Nephron (organoid): ENCODE measurements around the gene TRAPPC3.

Experiments
- H3K27ac Mint-ChIP-seq, 3 experiments: 2 replicates each; pipeline ENCODE4 v1.8.0; 2020; ENCODE audit warnings: mixed read lengths in 3 of 3, mild to moderate bottlenecking in 2 of 3, moderate library complexity in 1 of 3
- H3K27me3 Mint-ChIP-seq: 2 replicates; pipeline ENCODE4 v1.8.0; 2021; ENCODE audit warnings: low read depth, mild to moderate bottlenecking, moderate library complexity, mixed read lengths
- H3K36me3 Mint-ChIP-seq: 2 replicates; pipeline ENCODE4 v1.8.0; 2020; ENCODE audit warnings: low read depth, mixed read lengths
- H3K4me1 Mint-ChIP-seq: 2 replicates; pipeline ENCODE4 v1.8.0; 2020; ENCODE audit warnings: mixed read lengths
- H3K4me3 Mint-ChIP-seq, 3 experiments: 2 replicates each; pipeline ENCODE4 v1.8.0; 2020; ENCODE audit warnings: mild to moderate bottlenecking in 3 of 3, mixed read lengths in 3 of 3, moderate library complexity in 2 of 3
- H3K9me3 Mint-ChIP-seq: 2 replicates; pipeline ENCODE4 v1.8.0; 2020; ENCODE audit warnings: mixed read lengths
- TF ChIP-seq, protein P1 (sequence below), 3 experiments: fragments of 200-600 bp; sonication (generic); IDR thresholded peaks; one replicate each; pipeline ENCODE4 v1.5.0; 2021; ENCODE audit warnings: antibody characterized with exemption in 3 of 3; ENCODE audit not compliant: unreplicated experiment in 3 of 3

TRAPPC3 gene

DNA sequence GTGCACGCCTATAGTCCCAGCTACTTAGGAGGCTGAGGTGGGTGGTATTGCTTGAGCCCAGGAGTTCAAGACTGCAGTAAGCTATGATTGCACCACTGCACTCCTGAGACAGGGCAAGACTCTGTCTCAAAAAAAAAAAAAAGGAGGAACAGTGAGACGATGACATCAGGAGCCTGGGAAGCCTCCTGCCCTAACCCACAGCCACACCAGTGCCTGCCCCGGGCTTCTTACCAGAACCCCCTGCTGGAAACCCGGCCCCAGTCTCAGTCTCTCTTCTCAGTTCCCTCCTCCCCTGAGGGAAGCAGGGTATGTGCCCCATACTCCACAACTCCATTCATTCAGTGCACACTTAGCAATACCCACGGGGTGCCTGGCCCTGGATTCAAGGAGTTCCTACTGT lies 33.4 kb downstream of the TRAPPC3 start:
- TF ChIP-seq, protein P1, sequence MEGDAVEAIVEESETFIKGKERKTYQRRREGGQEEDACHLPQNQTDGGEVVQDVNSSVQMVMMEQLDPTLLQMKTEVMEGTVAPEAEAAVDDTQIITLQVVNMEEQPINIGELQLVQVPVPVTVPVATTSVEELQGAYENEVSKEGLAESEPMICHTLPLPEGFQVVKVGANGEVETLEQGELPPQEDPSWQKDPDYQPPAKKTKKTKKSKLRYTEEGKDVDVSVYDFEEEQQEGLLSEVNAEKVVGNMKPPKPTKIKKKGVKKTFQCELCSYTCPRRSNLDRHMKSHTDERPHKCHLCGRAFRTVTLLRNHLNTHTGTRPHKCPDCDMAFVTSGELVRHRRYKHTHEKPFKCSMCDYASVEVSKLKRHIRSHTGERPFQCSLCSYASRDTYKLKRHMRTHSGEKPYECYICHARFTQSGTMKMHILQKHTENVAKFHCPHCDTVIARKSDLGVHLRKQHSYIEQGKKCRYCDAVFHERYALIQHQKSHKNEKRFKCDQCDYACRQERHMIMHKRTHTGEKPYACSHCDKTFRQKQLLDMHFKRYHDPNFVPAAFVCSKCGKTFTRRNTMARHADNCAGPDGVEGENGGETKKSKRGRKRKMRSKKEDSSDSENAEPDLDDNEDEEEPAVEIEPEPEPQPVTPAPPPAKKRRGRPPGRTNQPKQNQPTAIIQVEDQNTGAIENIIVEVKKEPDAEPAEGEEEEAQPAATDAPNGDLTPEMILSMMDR (IDR thresholded peaks at IDR 0.05; ENCODE audit: unreplicated experiment in 3 of 3) = no peak
- Mint-ChIP-seq H3K36me3 (no peaks in the 10 kb centered on the region), H3K4me1 (peaks cover 28% of the 10 kb centered on the region), H3K27ac (peak overlapping the region in 2 of 3 experiments; percentile 4 to 6), H3K27me3 (peaks cover 15% of the 10 kb centered on the region), H3K9me3 (no peaks in the 10 kb centered on the region), H3K4me3 (no peak overlapping the region)

DNA sequence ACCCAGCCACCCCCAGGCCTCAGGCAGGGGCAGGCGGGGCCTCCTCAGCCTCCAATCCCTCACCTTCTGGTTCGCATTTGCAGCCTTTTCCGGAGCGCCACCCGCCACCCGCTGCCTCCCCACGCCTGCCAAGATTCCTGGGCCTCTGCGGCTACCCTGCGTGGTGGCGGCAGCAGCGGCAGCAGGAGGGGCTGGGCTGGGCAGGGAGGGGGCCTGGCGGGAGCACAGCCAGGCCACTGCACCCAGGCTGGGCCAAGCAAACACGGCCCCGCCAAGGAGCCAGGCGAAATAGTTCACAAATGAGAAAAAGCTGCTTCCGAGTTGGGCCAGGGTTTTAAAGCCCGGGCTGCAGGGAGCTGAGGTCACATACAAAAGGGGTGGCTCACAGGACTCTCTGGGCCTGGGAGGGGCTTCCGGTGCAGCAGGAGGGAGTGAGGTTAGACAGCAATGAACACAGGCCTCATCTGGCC lies 34.1 kb downstream of the TRAPPC3 start:
- Mint-ChIP-seq H3K9me3 (no peaks in the 10 kb centered on the region), H3K27me3 (peaks cover 13% of the 10 kb centered on the region), H3K27ac (peak overlapping the region in 1 of 3 experiments; percentile 46), H3K4me1 (peaks cover 28% of the 10 kb centered on the region), H3K36me3 (no peaks in the 10 kb centered on the region), H3K4me3 (no peak overlapping the region)
- TF ChIP-seq, protein P1 (IDR thresholded peaks at IDR 0.05; ENCODE audit: unreplicated experiment in 3 of 3) = no peak

DNA sequence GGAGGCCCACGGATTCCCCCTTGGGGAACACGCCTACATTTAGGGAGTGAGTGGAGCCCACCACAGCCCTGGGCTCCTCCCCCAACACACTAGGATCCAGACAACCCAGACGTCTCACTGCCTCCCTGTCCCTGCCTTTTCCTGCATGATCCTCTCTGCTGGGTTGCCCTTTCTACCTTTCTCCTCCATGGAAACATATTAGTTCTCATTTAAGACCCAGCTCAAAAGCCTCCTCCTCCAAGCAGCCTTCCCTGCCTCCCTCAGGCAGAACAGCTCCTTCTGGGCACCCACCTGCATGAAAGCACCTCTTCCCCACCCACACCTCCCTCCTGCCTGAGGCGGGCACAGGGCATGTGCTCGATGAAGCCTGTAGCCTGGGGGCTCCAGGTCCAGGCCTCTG lies 34.9 kb downstream of the TRAPPC3 start:
- Mint-ChIP-seq H3K27me3 (peaks cover 10% of the 10 kb centered on the region), H3K4me1 (peaks cover 20% of the 10 kb centered on the region), H3K36me3 (no peaks in the 10 kb centered on the region), H3K27ac (peak overlapping the region in 1 of 3 experiments; percentile 57), H3K4me3 (no peak overlapping the region), H3K9me3 (no peaks in the 10 kb centered on the region)
- TF ChIP-seq, protein P1 (IDR thresholded peaks at IDR 0.05; ENCODE audit: unreplicated experiment in 3 of 3) = no peak

DNA sequence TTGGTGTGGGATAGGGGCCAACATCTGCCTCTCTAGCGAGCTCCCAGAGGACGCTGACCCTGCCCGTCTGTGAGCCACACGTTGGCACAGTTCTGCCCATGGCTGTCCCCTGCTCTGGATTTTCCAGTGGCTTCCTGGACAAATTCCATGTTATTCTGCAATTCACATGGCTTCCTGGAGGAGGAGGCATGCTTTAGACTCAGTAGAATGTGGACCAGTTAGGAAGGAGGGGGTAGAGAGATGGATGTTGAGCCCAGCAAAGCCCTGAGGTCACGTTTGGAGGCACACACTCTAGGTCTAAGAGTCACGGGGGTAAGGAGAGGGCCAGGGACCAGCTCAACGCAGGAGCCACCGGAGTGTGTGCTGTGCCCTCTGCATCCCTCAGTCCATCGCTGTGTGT lies 36.5 kb downstream of the TRAPPC3 start:
- H3K4me3 Mint-ChIP-seq = no peak overlapping the region
- no peaks in the 10 kb centered on the region for H3K9me3 Mint-ChIP-seq
- TF ChIP-seq, protein P1 (IDR thresholded peaks at IDR 0.05; ENCODE audit: unreplicated experiment in 3 of 3) = no peak
- peak overlapping the region in 1 of 3 experiments; percentile 65 for H3K27ac Mint-ChIP-seq
- H3K36me3 Mint-ChIP-seq = no peaks in the 10 kb centered on the region
- peaks cover 12% of the 10 kb centered on the region for H3K27me3 Mint-ChIP-seq
- H3K4me1 Mint-ChIP-seq = peaks cover 25% of the 10 kb centered on the region

DNA sequence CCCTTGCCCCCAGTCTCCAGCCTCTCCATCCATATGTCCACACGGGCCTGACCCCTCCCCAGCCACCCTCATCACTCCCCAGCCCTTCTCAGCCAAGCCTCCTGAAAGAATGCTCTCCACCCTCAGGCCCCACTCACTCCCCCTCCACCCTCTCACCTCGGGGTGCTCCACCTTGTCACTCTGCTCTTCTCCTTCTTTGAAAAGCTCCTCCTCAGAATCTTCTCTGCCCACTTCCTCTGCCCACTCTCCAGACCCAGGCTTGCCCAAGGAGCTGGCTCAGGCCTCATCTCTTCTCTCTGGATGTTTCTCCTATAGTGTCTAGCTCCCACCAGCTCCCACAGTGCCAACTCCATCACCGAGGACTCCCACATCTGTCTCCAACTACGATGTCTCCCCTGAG lies 38.1 kb downstream of the TRAPPC3 start:
- peaks cover 13% of the 10 kb centered on the region for H3K27me3 Mint-ChIP-seq
- H3K9me3 Mint-ChIP-seq = no peaks in the 10 kb centered on the region
- H3K4me1 Mint-ChIP-seq = peaks cover 14% of the 10 kb centered on the region
- TF ChIP-seq, protein P1 (IDR thresholded peaks at IDR 0.05; ENCODE audit: unreplicated experiment in 3 of 3) = no peak
- H3K27ac Mint-ChIP-seq = peak overlapping the region in 1 of 3 experiments; percentile 2
- no peak overlapping the region for H3K4me3 Mint-ChIP-seq
- no peaks in the 10 kb centered on the region for H3K36me3 Mint-ChIP-seq

DNA sequence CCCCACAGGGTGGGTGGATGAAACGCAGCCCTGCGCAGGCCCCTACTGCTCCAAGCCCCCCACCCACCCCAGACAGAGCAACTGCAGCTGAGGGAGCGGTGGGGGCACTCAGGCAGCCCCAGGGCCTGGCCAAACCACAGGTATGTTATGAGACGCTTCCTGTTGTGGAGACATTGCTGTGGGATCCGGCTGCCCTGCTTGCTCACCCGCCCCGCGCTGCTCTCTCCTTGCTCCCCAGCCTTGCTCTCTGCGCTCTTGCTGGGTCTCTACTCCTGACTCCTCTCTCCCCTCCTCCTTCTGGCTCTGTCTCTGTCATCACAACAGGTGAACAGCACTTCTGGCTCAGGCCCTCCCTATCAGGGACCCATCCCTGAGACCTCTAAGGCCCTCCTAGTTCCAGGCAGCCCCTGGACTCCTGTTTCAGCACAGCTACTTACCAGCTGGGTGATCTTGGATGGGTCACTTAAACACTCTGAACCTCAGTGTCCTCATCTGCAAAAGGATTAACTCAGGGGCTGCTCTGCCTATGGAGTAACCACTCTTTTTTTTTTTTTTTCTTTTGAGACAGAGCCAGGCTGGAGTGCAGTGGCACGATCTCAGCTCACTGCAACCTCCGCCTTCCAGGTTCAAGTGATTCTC lies 40.1 kb downstream of the TRAPPC3 start:
- Mint-ChIP-seq H3K36me3 (no peaks in the 10 kb centered on the region), H3K4me1 (peaks cover 14% of the 10 kb centered on the region), H3K27me3 (peaks cover 4% of the 10 kb centered on the region), H3K4me3 (no peak overlapping the region), H3K9me3 (no peaks in the 10 kb centered on the region), H3K27ac (peak overlapping the region in 1 of 3 experiments; percentile 19)
- TF ChIP-seq, protein P1 (IDR thresholded peaks at IDR 0.05; ENCODE audit: unreplicated experiment in 3 of 3) = no peak
